ENCODE results near the gene PIR. TPM values are rescaled to one million over a fixed set of nuclear protein-coding genes. Genes with fewer than 3 reads are reported as not detected.

Gene PIR
- total and polyA plus RNA-seq, 2 of the 8 experiments (the other 6 are each of a cell fraction or from before 2014, with no cell fraction given): 6.4 to 10.3 TPM

DNA sequence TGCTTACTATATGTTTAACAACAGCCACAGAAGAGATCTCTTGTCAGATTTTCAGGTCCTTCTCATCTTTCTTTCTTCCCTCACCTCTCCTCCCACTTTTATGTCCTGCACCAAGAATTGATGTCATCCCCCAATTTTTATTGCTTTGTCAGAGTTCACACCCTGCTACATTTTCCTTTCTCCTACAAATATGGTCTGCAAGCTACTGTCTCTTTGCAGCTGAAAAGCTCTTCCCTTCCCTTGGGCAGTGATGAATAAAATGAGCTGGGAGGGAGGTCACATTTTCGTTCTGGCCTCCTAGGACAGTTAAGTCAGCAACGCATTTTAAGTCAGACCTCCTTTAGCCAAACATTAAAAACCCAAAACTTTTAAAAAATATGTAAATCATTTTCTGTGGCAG lies 82.2 kb downstream of the PIR start (continued):
- TF ChIP-seq BCL11A (IDR thresholded peaks at IDR 0.05; ENCODE audit: low read depth in 2 of 2, low read length in 2 of 2) (no peak), CREB1 (IDR thresholded peaks at IDR 0.05) (no peak), ZNF274 (IDR thresholded peaks at IDR 0.05; ENCODE audit: borderline replicate concordance, extremely low read depth, low read length) (no peak), TBP (IDR thresholded peaks at IDR 0.05; ENCODE audit: low read depth, low read length) (no peak), PHF8 (conservative IDR thresholded peaks at IDR 0.05; ENCODE audit: low read depth, low read length) (no peak), CHD2 (IDR thresholded peaks at IDR 0.05; ENCODE audit: low read length) (no peak)
- TF ChIP-seq, protein P1, sequence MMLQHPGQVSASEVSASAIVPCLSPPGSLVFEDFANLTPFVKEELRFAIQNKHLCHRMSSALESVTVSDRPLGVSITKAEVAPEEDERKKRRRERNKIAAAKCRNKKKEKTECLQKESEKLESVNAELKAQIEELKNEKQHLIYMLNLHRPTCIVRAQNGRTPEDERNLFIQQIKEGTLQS (IDR thresholded peaks at IDR 0.05; ENCODE audit: insufficient read depth, low read depth, low read length): no peak

All from H1 (cell line).